ENCODE results near the gene SCAP.
"Not testable (repeated sequence)": the region's sequence is repeated elsewhere in the genome, so short reads cannot be mapped to it uniquely, and the experiment has no call there.

The SCAP gene

DNA sequence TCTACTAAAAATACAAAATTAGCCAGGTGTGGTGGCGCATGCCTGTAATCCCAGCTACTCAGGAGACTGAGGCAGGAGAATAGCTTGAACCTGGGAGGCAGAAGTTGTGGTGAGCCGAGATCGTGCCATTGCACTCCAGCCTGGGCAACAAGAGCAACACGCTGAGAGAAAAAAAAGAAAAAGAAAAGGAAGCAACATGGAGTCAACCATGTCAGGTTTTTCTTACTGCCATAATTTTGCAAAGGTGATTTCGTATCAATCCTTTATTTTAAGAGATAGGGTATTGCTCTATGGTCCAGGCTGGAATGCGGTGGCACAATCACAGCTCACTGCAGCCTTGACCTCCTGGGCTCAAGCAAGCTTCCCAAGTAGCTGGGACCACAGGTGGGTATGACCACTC is 4.5 kb upstream of the SCAP start:
- not testable (repeated sequence) for DNase-seq (ENCODE audit: low read depth)

DNA sequence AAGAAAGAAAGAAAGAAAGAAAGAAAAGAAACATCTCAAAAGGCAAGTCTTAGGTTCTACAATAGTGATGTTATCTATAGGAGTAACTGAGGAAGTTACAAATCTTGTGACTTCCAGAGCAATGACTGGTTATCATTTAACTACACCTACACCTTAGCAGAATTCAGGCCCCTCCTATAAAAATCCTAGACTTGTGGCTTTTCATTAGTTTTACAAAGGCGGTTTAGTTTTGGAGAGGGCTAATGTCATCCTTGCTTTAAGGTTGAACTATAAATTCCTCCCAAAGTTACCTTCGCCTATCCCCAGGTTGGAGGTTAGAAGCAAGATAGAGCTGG is 4.1 kb upstream of the SCAP start:
- DNase-seq (ENCODE audit: low read depth) = no peak

DNA sequence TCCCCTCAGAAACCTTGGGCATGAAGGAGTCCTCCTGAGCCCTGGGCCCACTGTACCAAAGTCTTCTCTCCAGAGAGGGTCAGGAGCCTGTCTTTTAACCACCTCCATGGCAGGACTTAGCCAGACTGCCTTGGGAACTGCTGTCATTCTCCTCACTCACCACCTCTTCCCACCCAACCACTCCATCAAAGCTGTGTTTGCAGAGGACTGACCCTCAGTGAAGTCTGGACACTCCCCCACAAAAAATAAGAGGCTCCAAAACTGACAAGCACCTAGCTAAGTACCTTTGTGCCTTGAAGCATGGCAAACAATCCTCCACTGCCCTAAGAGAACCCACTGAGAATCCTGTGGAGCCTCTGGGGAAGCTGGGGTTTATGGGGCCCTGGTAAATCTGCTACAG is 2.3 kb upstream of the SCAP start:
- DNase-seq (ENCODE audit: low read depth) = no peak

DNA sequence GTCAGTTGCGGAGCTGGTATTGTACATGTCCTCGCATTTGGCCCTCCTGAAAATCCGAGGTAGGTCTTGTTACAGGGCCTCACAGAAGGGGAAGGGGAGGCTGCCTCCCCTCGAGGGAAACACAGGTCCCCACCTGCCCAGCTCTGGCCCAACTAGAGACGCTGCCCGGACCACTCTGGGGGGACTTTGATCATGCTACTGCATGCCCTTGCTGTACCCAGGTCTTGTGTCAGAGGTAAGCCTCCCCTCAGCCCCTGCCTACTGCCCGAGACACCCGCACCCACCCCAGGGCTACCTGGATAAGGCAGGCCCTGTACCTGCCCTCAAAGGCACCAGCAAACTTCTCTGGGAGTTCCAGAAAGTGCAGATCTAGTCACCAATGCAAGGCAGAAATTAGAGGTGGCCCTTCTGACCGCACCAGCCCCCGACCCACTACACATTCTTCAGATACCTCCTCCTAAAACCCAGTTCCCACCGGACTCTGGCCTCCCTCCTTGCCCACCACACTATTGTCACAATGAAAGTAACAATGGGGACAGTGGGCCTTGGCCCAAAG is 981 bp upstream of the SCAP start:
- no peak for DNase-seq (ENCODE audit: low read depth)

DNA sequence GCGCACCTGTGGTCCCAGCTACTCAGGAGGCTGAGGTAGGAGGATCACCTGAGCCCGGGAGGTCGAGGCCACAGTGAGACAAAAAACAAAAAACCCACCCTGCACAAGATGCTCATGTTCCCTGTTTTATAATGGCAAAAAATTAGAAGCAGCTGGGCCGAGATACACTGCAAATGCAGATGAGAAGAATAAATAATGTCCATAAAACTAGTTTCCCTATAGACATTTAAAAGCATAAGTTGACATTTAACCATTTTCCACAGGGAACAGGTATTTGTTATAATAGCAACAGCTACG is 537 bp upstream of the SCAP start:
- no peak for DNase-seq (ENCODE audit: low read depth)

- peak; percentile 10 for DNase-seq (ENCODE audit: low read depth)
These were observed 642 bp downstream of the SCAP start for GRCh38 chr3:47475029-47475569.

DNA sequence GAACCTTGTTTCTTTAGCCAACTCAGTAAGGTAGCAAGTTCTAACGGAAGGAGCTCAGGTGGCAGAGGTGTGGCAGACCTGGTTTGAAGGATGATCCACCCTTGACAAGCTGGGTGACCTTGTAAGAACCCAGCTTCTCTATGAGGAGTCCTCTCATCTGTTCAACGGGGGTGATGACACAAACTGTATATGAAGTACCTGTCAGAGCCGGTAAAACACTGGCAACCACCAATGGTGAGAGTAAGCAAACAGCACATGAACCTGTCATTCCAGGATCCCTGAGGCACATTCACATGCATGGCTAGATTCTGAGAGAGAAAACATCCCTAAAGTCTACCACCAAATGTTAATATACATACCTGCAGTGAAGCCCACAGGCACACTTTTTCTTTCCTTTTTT is 2.4 kb downstream of the SCAP start:
- DNase-seq (ENCODE audit: low read depth) = no peak

DNA sequence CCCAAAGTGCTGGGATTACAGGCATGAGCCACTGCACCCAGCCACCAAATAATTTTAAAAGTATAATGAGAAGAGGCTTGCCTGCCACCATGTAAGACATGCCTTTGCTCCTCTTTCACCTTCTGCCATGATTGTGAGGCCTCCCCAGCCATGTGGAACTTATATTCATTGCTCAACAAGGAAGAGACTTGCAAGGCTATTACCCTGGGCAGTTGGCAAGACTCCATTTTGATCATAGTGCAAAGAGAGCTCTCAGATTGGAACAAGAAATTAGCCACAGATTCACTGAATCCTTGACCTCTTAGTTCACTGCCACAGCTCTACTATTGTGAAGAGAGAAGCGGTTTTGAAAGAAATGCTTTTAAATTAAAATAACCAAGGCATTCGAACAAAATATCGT is 6.1 kb downstream of the SCAP start:
- DNase-seq (ENCODE audit: low read depth) = peak; percentile 5

DNA sequence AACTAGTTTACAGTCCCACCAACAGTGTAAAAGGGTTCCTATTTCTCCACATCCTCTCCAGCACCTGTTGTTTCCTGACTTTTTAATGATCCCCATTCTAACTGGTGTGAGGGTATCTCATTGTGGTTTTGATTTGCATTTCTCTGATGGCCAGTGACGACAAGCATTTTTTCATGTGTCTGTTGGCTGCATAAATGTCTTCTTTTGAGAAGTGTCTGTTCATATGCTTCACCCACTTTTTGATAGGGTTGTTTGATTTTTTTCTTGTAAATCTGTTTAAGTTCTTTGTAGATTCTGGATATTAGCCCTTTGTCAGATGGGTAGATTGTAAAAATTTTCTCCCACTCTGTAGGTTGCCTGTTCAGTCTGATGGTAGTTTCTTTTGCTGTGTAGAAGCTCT is 7.4 kb downstream of the SCAP start:
- DNase-seq (ENCODE audit: low read depth) = not testable (repeated sequence)

DNA sequence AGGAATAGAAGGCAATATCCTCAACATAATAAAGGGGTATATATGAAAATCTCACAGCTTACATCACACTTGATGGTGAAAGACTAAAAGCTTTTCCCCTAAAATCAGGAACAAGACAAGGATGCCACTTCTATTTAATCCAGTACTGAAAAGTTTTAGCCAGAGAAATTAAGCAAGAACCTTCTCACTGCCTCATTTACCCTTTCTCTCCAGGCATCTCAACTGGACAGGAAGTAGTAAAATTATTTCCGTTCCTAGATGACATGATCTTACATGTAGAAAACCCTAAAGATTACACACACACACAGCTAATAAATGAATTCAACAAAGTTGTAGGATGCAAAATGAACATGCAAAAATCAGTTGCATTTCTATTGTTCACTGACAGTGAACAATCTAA is 11.2 kb downstream of the SCAP start:
- no peak for DNase-seq (ENCODE audit: low read depth)

DNA sequence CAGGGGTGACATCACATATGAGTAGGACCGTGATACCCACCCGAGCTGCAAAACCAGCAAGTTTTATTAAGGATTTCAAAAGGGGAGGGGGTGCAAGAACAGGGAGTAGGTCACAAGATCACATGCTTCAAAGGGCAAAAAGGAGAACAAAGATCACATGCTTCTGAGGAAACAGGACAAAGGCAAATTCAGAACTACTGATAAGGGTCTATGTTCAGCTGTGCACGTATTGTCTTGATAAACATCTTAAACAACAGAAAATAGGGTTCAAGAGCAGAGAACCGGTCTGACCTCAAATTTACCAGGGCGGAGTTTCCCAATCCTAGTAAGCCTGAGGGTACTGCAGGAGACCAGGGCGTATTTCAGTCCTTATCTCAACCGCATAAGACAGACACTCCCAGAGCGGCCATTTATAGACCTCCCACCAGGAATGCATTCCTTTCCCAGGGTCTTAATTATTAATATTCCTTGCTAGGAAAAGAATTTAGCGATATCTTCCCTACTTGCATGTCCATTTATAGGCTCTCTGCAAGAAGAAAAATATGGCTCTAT is 16.1 kb downstream of the SCAP start:
- DNase-seq (ENCODE audit: low read depth) = not testable (repeated sequence)

DNA sequence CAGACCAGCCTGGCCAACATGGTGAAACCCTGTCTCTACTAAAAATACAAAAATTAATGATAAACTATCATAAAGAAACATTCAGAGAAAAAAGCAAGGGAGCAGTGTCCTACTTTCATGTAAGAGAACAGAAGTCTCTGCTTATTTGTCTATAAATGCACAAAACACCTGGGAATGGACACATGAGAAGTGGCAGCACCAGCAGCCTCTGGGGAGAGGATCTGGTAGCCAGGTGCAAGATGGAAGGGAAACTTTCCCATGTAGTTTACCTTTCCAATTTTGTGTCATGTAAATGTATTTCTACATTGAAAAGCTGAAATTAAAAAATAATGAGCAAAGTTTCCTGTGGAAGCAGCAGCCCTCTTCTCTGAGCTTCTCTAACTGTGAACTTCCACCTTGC is 18.8 kb downstream of the SCAP start:
- DNase-seq (ENCODE audit: low read depth) = no peak

- no peak for DNase-seq (ENCODE audit: low read depth)
These were observed 19.8 kb downstream of the SCAP start for GRCh38 chr3:47455806-47456452.

- no peak for DNase-seq (ENCODE audit: low read depth)
These were observed 23.1 kb downstream of the SCAP start for GRCh38 chr3:47452453-47453215.

DNA sequence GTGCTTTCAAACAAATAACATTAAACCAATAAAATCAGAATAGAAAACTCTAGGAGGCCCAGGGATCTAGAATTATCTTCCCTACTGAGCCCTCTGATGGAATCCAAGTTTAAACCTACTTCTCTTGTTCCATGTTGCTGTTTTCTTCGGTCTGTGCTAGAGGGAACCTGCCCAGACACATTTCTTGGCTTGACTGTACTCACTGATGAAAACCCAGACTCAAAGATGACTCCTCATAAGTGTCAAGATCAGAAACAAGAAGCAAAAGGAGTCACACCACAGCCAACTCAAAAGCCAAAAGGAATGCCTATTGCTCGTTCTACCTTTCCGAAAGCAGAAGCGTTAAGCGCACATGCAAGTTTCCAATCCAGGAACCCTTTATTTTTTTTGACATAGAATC is 31.6 kb downstream of the SCAP start:
- no peak for DNase-seq (ENCODE audit: low read depth)

DNA sequence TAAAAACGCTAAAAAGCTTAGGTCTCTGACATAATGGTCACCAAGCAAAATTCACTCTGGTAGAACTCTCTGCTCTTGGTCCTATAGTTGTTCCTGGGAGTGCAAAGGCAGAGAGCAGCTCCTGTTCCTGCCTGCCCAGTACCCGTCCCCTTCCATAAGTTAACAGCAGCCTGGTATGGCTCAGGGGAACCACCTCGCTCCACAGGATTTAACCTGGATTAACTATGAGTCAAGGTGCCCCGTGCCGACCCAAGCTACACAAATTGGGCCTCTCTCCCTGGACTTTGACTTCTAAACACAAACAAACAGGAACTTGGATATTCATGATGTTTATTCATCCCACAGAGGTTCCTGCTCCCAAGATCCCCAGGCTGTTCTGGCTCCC is 32.1 kb downstream of the SCAP start:
- DNase-seq (ENCODE audit: low read depth) = no peak

GRCh38 chr3:47441796-47442551 is 33.8 kb downstream of the SCAP start:
- no peak for DNase-seq (ENCODE audit: low read depth)

- no peak for DNase-seq (ENCODE audit: low read depth)
These were observed 35.6 kb downstream of the SCAP start for GRCh38 chr3:47440131-47440530.

DNA sequence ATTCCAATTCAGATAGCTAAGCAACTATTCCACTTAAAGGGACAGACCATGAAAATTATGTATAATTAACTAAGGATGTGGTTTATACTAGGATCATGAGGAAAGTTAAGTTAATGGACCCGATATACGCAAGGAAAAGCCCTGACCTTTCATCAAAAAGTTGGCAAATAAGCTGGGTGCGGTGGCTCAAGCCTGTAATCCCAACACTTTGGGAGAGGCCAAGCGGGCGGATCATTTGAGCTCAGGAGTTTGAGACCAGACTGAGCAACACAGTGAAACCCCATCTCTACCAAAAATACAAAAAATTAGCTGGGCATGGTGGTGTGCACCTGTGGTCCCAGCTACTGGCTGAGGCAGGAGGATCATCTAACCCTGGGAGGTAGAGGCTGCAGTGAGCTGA is 39.6 kb downstream of the SCAP start:
- DNase-seq (ENCODE audit: low read depth) = no peak

GRCh38 chr3:47434849-47435248 is 40.9 kb downstream of the SCAP start:
- DNase-seq (ENCODE audit: low read depth) = no peak

DNA sequence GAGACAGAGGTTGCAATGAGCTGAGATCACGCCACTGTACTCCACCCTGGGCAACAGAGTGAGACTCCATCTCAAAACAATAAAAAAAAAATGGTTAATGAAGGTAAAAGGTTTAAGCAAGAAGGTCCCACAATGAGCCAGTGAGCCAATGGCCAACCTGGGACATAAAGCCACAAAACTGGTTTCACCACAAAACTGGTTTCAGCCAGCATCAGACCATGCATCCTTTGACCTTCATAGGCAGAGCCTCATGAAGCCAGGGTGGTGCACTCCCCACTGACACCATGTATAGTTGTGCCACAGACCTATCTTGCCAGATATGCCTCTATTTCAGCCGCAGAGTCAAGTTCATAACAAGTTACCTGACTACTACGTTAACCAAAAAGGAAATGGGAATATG is 41.9 kb downstream of the SCAP start:
- DNase-seq (ENCODE audit: low read depth) = no peak

DNA sequence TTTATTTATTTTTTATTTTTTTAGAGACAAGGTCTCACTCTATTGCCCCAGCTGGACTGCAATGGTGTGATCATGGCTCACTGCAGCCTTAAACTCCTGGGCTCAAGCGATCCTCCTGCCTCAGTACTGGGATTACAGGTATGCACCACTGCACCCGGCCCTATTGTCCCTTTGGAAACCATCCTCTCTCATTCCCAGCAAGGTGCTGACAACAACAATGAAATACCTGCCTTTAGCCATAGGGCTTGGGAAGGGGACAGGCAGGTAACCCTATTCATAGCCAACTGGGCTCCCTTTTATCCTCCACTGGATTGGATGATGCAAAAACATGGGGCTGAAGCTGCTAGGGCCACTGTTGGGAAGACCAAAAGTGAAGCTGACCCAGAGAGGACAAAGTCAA is 43.1 kb downstream of the SCAP start:
- no peak for DNase-seq (ENCODE audit: low read depth)

GRCh38 chr3:47431225-47431624 is 44.5 kb downstream of the SCAP start:
- DNase-seq (ENCODE audit: low read depth) = no peak
